ENCODE data around the gene NEDD4. TPM values are rescaled to one million over a fixed set of nuclear protein-coding genes. Genes with fewer than 3 reads are reported as not detected.
A peak's percentile ranks its signal among the peaks of the same experiment; 100 is the strongest.

The NEDD4 gene
- total RNA-seq, 1 experiment from 2014 or later, result 18.8 TPM

GRCh38 chr15:55827204-55827603 is 166.2 kb downstream of the NEDD4 start:
- in situ Hi-C loops (cut with HindIII; ENCODE audit: low pct_unique_long_range_greater_than_20kb, low sequenced_read_pairs) (no loop called here), intact Hi-C loops (cut with micrococcal nuclease; ENCODE audit: unreplicated experiment) (no loop called here)
- CTCF ChIA-PET, result no interaction called here
- Histone ChIP-seq H3K4me1 (ENCODE audit: control insufficient read depth, insufficient read depth, low read length) (no peaks in the 10 kb centered on the region), H3K27me3 (ENCODE audit: control insufficient read depth, insufficient read depth, low read length) (no peaks in the 10 kb centered on the region), H3K4me3 (ENCODE audit: low read depth in 2 of 2, low read length in 2 of 2) (no peak overlapping the region), H3K9me3 (ENCODE audit: control insufficient read depth, insufficient read depth, low read depth, low read length) (no peaks in the 10 kb centered on the region), H3K36me3 (ENCODE audit: control insufficient read depth, insufficient read depth, low read length) (no peaks in the 10 kb centered on the region; the same call in 1 of the 2 replicates), H3K27ac (ENCODE audit: low read length) (no peak overlapping the region)
- POLR2A ChIA-PET, result no interaction called here
- DNase-seq (ENCODE audit: low read depth, low spot score) (no peak), ATAC-seq (no peak)
- no peak for TF ChIP-seq TCF7L2 (IDR thresholded peaks at IDR 0.05; ENCODE audit: low read depth, low read length)
- no peak for TF ChIP-seq REST (IDR thresholded peaks at IDR 0.05; ENCODE audit: insufficient read depth in 1 of 2, low read depth in 2 of 2, low read length in 1 of 2)
- TF ChIP-seq SIN3A (IDR thresholded peaks at IDR 0.05; ENCODE audit: borderline replicate concordance, insufficient read depth, low read depth, low read length), result no peak
- no peak for TF ChIP-seq CTCF (IDR thresholded peaks at IDR 0.05)
- no peak for TF ChIP-seq POLR2AphosphoS5 (IDR thresholded peaks at IDR 0.05; ENCODE audit: low read depth, low read length)
- BruUV-seq (replicated peaks), result no TSS peak

GRCh38 chr15:55824857-55825613 is 168.4 kb downstream of the NEDD4 start:
- no peaks in the 10 kb centered on the region for H3K27me3 ChIP-seq (ENCODE audit: control insufficient read depth, insufficient read depth, low read length)
- POLR2A ChIA-PET, result interaction anchor here (0.6 kb wide), 1 partner anchor 301 kb away, joined by 9 read pairs; no protein-coding TSS in a partner anchor
- no peaks in the 10 kb centered on the region; the same call in 1 of the 2 replicates for H3K36me3 ChIP-seq (ENCODE audit: control insufficient read depth, insufficient read depth, low read length)
- DNase-seq (ENCODE audit: low read depth, low spot score) (no peak), ATAC-seq (peak; percentile 34; the same call in 1 of the 2 replicates)
- no peak overlapping the region for H3K27ac ChIP-seq (ENCODE audit: low read length)
- H3K9me3 ChIP-seq (ENCODE audit: control insufficient read depth, insufficient read depth, low read depth, low read length), result no peaks in the 10 kb centered on the region
- no peak overlapping the region for H3K4me3 ChIP-seq (ENCODE audit: low read depth in 2 of 2, low read length in 2 of 2)
- intact Hi-C loops (cut with micrococcal nuclease; ENCODE audit: unreplicated experiment) (no loop called here), in situ Hi-C loops (cut with HindIII; ENCODE audit: low pct_unique_long_range_greater_than_20kb, low sequenced_read_pairs) (no loop called here)
- H3K4me1 ChIP-seq (ENCODE audit: control insufficient read depth, insufficient read depth, low read length), result no peaks in the 10 kb centered on the region
- TF ChIP-seq TCF7L2 (IDR thresholded peaks at IDR 0.05; ENCODE audit: low read depth, low read length) (peak; percentile 78), POLR2AphosphoS5 (IDR thresholded peaks at IDR 0.05; ENCODE audit: low read depth, low read length) (no peak), CTCF (IDR thresholded peaks at IDR 0.05) (peak; percentile 29)
- BruUV-seq (replicated peaks), result no TSS peak
- CTCF ChIA-PET, result interaction anchor here (0.7 to 1.0 kb wide), 2 partner anchors 52 to 56 kb away, joined by 3 to 7 read pairs; no protein-coding TSS in a partner anchor

Data from Panc1 (cell line).